GM18951 (cell line): Measurements from ENCODE around the gene ZSWIM4.
A peak's percentile ranks its signal among the peaks of the same experiment; 100 is the strongest.

Experiments used
- POLR2A ChIP-seq: IDR thresholded peaks from 4 replicates; pipeline ENCODE4 v1.6.1; 2011; ENCODE audit warnings: mild to moderate bottlenecking; ENCODE audit not compliant: insufficient read length, insufficient read depth; ENCODE audit errors: extremely low read depth
- in situ Hi-C: fragments of 300-500 bp; cut with MboI; formaldehyde crosslinking; loops from one replicate; pipeline ENCODE4 v1.12.0; 2022; ENCODE audit warnings: low sequenced_read_pairs, mixed read lengths, inconsistent platforms; ENCODE audit not compliant: unreplicated experiment

ZSWIM4 gene

DNA sequence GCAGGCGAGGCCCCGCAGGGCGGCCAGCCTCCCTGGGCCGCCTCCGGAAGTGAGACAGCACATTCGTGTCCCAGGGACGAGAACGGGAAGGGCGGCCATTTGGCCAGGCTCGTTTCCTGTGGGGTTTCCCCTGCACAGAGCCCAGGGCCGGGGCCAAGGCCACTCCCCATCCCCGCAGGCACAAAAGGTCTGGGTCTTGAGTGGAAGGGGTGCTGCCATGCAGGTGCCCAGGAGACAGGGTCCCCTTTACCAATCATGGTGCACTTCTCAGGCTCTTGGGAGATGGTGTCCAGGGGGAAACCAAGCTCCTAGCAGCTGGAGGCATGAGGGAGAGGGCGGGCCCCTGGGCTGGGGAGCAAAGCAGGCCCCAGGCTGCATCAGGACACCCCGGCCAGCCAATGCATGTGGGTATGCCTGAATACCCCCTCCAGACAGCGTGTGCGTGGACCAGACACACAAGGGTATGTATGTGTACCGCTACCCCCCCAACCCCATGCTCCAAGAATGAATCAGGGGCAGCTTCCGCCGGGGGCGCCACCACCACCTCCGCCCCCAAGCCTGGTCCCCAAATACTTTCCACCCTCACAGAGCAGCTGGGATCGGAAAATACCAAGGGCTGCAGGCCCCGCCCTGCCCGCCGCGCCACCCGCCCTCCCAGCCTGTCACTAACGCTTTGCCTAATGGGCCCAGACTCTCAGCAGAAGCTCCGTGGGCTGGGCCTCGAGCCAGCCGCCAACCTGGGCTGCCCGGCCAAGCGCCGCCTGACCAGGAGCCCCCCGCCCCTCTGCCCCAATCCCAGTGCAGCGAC is 44.1 kb downstream of the ZSWIM4 start:
- peak; percentile 74 for TF ChIP-seq POLR2A
- in situ Hi-C loops, result no loop called here

DNA sequence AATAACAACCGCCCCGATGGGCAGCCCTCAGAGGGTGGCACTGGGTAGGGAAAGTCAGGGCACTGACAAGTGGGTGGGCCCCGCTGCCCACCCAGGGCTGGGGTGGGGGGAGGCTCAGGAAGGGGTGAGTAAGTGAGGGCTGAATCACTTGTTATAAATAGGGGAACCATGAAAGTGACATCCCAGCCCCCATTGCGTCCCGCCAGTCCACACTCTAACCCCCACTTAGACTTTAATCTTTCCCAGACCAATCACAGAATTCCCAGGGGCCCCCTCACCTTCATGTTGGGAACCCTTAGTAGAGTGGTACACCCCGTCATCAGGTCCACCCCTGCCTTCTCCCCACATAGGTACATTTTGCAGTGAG is 44.7 kb downstream of the ZSWIM4 start:
- in situ Hi-C loops, result no loop called here
- TF ChIP-seq POLR2A, result no peak

DNA sequence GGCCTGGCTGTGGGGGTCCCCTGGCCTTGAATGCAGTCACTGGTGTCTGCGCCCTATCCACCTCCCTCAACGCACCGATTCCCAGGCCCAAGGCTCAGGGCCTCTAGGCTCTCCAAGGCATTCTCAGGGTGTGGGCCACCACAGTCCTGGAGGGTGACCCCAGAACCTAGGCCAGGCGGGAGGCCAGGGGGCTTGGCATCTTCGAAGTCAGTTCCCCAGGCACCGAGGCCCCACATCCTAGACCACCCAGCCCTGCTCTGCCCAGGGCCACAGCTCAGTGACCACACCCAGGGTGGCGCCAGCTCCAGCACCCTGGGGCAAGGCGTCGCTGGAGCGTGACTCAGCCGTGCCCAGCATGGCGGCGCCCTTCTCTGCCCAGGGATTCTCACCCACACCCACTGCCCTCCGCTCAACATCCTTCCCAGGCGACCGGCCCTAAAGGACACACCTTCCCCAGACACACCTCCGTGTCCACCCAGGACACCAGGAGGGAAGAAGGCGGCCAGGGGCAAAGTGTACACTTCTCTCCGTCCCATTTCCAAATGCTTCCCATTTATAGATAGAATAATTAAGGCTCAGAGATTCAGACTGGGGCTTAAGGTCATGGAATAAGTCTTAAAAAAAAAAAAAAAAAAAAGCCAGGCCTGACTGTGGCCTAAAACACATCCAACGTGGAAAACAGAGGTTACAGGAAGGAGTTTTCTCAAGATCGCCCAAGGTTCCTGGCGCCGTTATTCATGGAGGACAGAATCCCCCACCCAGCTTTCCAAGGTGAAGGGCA is 45.3 kb downstream of the ZSWIM4 start:
- in situ Hi-C loops, result no loop called here
- TF ChIP-seq POLR2A, result no peak

DNA sequence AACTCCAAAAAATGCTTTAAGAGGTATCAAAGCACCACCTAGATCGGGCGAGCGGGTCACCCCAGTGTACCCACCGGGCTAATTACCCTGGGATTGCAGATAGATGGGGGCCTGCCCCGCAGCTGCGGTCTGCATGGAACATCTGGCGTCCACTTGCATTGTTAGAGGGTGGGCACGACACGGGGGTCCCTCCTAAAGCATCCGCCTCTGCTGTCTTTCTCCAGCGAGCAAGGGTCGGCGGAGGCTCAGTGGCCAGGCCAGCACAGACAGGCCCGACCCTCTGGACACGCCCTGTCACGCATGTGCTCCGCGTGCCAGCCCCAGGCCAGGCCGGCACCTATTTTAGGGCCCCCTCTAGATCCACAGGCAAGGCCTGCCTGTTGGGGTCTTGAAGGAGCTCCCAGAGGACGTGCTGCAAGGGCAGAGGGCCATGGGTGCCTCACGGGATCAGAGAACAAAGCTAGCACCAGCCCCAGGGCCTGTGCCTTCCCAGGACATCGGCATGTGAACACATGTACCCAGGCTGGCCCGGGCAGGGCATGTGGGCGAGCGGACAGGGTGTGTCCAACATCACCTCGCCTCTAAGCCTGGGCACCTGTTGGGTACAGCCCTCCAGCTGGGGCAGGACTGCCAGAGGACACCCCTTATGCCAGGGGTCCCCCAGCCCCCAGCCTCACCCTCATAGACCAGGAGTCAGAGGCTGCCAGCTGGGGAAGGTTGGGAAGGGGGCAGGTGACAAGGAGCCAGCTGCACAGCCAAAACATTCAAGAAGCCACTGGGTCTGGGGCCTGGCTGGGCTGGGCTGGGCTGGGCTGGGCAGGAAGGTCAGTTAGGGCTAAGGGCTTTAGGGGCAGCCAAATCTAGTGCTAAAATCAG is 46.1 kb downstream of the ZSWIM4 start:
- in situ Hi-C loops, result no loop called here
- peak; percentile 8 for TF ChIP-seq POLR2A

DNA sequence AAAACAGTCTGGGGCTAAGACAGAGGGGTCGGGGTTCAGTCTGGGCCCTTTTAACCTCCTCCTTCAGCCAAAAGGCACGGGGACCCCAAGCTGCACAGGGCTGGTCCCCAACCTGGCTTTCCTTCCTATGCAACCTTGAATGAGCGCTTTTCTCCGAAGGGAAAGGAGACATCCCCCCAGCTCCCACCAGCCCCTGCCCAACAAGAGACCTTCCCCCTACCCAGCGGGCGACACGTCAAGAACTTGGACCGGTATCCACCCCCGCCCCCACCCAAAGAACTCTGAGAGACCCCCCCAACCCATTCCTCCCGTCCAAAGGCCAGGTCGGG is 46.7 kb downstream of the ZSWIM4 start:
- TF ChIP-seq POLR2A, result no peak
- in situ Hi-C loops, result no loop called here

DNA sequence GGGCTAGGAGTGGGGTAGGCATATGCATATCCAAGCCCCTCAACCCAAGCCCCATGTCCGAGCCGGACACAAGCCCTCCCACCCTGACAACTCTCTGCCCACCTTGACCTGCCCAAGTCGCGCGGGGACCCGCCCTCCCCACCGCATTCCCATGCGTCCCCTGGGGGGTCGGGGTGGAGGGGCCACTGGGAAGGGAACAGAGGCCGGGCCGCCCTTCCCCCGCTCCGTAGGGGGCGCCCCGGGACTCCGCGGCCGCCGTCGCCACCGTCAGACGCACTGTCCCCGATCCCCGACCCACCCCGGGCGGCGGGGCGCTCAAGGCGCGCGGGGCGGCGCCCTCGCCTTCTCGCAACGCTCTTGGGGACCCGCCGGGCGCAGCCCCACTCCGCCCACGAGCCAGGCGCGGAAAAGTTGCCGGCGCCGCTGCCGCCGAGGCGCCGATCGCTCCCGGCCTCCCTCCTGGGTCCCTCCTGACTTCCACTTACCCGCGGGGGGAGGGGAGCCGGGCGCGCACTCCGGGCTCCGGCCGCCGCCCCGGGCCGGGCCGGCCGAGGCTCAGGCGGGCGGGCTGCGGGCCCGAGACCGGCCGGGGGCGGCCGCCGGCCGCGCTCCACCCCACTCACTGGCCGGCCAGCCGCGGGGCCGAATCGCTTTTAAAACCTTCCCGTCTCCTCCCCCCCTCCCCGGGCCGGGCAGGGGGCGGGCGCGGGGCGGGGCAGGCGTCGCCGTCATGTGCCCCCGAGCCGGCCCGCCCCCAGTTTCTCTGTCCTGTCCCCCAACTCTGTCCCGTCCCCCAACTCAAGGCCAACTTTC is 47.3 kb downstream of the ZSWIM4 start:
- in situ Hi-C loops, result no loop called here
- TF ChIP-seq POLR2A, result peak; percentile 98

DNA sequence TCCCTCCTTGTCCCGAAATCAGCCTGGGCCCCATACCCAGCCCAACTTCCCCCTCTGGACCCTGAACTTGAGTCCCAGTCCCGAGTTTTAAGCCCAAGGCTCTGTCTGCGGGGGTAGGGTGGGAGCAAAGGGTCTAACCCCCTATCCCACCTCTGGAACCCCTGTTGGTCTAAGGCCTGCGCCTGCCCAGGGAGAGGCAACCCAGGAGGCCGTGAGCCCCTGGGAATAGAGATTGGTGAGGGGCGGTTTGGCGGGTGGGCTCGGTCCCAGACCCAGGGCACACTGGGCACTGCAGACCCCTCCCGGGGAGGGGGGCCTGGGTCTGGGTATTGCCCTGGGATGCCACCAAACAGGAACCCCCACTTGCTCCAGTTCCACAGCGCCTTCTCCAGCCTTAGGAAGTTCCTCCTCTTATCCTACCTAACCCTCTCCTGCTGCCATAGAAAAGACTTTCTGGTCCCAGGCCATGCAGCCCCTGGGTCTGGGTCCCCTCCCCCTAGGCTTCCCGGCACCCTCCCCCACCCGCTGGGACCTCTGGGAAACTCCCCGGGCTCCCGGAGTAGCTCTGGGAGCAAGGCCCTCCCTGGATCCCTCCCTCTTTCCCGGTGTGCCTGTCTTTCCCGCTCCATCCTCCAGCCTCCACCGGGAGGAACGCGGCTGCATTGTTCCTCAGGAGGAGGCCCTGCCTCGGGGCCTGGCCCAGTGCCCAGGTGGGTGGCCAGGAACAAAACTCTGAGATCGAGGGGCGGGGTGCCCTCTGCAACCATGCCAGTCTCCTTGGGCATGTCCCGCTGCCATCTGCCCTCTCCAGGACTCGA is 48.1 kb downstream of the ZSWIM4 start:
- in situ Hi-C loops, result no loop called here
- TF ChIP-seq POLR2A, result no peak

DNA sequence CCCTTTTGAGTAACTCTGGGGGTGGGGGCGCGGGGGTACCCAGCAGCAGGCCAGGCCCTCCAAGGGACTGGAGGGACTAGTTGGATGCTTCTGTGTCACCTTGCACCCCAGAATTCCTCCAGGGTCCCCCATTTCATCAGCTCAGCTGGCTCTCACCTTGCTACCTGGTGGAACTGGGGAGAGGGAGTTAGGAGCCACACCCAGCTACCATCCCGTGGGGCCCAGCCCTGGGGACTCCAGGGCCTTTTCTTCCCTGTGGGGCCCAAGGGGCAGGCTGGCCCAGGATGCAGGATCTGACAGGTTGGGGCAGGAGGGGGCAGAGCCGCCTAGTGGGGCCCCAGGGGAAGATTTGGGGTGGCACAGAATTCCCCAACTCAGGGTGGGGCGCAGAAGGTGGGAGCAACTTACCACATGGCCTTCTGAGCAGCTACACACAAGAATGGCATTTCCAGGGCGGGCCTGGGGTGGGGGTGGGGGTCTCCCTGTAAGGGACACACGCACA is 48.9 kb downstream of the ZSWIM4 start:
- TF ChIP-seq POLR2A, result no peak
- in situ Hi-C loops, result no loop called here

DNA sequence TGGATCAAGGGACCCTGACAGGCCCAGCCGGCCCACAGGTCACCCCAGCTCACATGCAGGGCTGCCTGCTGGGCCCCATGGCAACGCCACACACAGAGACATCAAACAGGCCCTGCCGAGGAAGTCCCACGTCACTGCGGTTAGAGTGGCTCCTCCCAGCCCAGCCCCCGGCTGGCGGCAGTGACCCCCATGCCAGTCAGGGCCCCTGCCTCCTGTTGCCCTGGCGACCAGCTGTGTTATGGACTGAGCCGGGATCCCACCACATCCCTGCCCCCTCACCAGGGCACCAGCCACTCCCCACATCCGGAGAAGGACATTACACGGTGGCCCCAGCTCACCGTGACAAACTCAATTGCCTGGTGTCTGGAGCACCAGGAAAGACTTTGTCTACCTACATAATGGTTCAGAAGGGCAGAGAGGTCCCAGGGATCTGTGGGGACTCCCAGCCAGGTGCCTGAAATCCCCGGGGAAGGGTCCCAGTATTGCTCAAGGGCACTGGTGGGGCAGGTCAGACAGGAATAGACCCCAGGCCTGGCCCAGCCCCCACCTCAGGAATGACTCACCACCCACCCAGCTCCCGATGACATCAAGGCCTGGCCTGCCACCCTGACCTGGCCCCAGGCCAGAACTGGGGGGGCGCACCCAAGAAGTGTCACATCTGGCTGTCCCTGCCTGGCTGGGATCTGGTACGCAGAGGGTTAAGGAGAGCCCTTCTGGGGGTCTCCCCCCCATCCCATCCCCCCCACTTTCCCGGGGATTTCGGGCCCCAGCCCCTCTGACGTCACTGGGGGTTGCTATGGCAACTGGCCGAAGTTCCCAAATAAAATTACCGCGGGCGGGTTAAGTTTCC is 51.5 kb downstream of the ZSWIM4 start:
- in situ Hi-C loops, result no loop called here
- TF ChIP-seq POLR2A, result peak; percentile 44

DNA sequence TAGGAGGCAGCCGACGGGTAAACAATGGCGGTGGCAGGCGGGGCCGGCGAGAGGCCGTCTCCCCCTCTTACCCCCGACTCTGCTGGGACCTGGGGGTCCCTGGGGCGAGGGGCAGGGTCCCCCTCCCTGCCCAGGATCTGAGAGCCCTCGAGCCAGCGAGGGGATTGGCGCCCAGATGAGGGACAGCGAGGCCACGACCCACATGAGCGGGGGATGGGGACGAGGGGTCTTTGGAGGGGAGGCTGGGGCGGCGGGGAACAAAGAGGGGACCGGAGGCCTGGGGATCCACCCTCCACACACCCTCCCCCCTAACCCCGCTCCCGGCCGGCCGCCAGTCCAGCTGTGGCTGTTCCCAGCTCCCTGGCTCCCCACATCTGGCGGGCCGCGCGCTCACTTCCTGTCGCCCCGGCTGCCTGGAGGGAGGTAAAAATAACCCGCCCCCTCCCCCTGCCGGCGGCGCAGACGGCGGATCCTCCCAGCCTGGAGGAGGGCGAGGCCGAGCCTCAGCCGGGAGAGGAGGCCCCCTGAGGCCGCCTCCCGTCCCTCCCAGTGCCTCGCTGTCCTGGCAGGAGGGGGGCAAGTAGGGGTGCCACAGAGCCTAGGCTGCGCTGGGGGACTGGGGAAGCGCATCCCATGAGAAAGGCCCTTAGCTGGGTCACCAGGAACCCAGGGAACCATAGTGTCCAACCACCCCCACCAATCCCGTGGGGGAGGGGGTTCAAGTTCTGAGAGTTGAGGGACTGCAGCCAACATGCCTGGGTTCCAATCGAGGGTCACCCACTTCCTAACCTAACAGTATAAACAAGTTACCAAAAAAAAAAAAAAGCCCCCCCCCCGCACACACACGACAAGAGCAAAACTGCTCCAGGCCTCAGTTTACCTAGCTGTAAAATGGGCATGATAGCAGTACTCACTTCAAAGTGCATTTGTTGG is 52.4 kb downstream of the ZSWIM4 start:
- in situ Hi-C loops, result no loop called here

More for the DNA sequence above, 52.4 kb downstream of the ZSWIM4 start:
- peak; percentile 35 for TF ChIP-seq POLR2A
